RWPE2 (cell line): ENCODE data around the gene LRGUK.
A peak's percentile ranks its signal among the peaks of the same experiment; 100 is the strongest.

Experiments used
- ATAC-seq: fragments of 200-7000 bp; cut with Tn5 transposase; 3 replicates; pipeline ENCODE4 v1.9.1; 2021; ENCODE audit warnings: low read depth
- DNase-seq: peaks from one replicate; pipeline ENCODE4 v3.0.0-alpha.2; 2020; ENCODE audit warnings: low spot score
- H3K27ac ChIP-seq: fragments of 450-650 bp; 2 replicates; pipeline ENCODE4 v1.5.1; 2017; ENCODE audit warnings: mild to moderate bottlenecking; ENCODE audit not compliant: poor library complexity, severe bottlenecking
- H3K27me3 ChIP-seq: fragments of 250-450 bp; sonication (Bioruptor Pico); 2 replicates; pipeline ENCODE4 v1.5.1; 2021; ENCODE audit warnings: mild to moderate bottlenecking, moderate library complexity; ENCODE audit not compliant: insufficient read depth, poor library complexity, severe bottlenecking
- H3K36me3 ChIP-seq: fragments of 250-450 bp; sonication (Bioruptor Pico); 2 replicates; pipeline ENCODE4 v1.5.1; 2020; ENCODE audit warnings: low read depth, mild to moderate bottlenecking, moderate library complexity
- H3K4me1 ChIP-seq: fragments of 250-450 bp; sonication (Bioruptor Pico); 2 replicates; pipeline ENCODE4 v1.5.1; 2021; ENCODE audit warnings: mild to moderate bottlenecking, moderate library complexity; ENCODE audit not compliant: insufficient read depth, poor library complexity, severe bottlenecking
- H3K4me3 ChIP-seq: fragments of 250-450 bp; sonication (Bioruptor Pico); 2 replicates; pipeline ENCODE4 v1.5.1; 2021; ENCODE audit warnings: mild to moderate bottlenecking, moderate library complexity; ENCODE audit not compliant: severe bottlenecking
- H3K9me3 ChIP-seq: fragments of 250-450 bp; sonication (Bioruptor Pico); 2 replicates; pipeline ENCODE4 v1.5.1; 2021; ENCODE audit warnings: mild to moderate bottlenecking, moderate library complexity; ENCODE audit not compliant: severe bottlenecking
- CTCF ChIP-seq: fragments of 450-650 bp; IDR thresholded peaks from one replicate; pipeline ENCODE4 v1.5.1; 2017; ENCODE audit warnings: mild to moderate bottlenecking, moderate library complexity; ENCODE audit not compliant: poor library complexity, severe bottlenecking

LRGUK gene

GRCh38 chr7:134179036-134180011 is 52.2 kb downstream of the LRGUK start:
- ATAC-seq (no peak), DNase-seq (no peak)
- Histone ChIP-seq H3K4me3 (no peak overlapping the region), H3K4me1 (peaks cover 11% of the 10 kb centered on the region), H3K27me3 (no peaks in the 10 kb centered on the region), H3K27ac (no peak overlapping the region), H3K36me3 (no peaks in the 10 kb centered on the region), H3K9me3 (no peaks in the 10 kb centered on the region)
- TF ChIP-seq CTCF: no peak

GRCh38 chr7:134180376-134180775 is 53.2 kb downstream of the LRGUK start:
- no peak for ATAC-seq
- H3K36me3 ChIP-seq: no peaks in the 10 kb centered on the region

GRCh38 chr7:134182078-134182477 is 54.9 kb downstream of the LRGUK start:
- H3K27me3 ChIP-seq: no peaks in the 10 kb centered on the region
- H3K4me3 ChIP-seq: no peak overlapping the region
- TF ChIP-seq CTCF: no peak
- H3K36me3 ChIP-seq: no peaks in the 10 kb centered on the region
- ATAC-seq (0 out of 3 replicates have a peak, but pooled peaks have one; percentile 33), DNase-seq (no peak)
- H3K9me3 ChIP-seq: no peaks in the 10 kb centered on the region
- H3K4me1 ChIP-seq: peaks cover 8% of the 10 kb centered on the region
- no peak overlapping the region for H3K27ac ChIP-seq

More at GRCh38 chr7:134180376-134180775, 53.2 kb downstream of the LRGUK start:
- DNase-seq: no peak
- no peaks in the 10 kb centered on the region for H3K27me3 ChIP-seq
- H3K4me3 ChIP-seq: no peak overlapping the region
- peaks cover 8% of the 10 kb centered on the region for H3K4me1 ChIP-seq
- H3K9me3 ChIP-seq: no peaks in the 10 kb centered on the region
- TF ChIP-seq CTCF: no peak
- no peak overlapping the region for H3K27ac ChIP-seq

GRCh38 chr7:134184767-134185166 is 57.6 kb downstream of the LRGUK start:
- no peak overlapping the region for H3K27ac ChIP-seq
- no peak for DNase-seq
- peak; percentile 90 for ATAC-seq
- H3K4me3 ChIP-seq: no peak overlapping the region
- no peaks in the 10 kb centered on the region for H3K27me3 ChIP-seq
- no peak for TF ChIP-seq CTCF
- no peaks in the 10 kb centered on the region for H3K9me3 ChIP-seq
- H3K36me3 ChIP-seq: no peaks in the 10 kb centered on the region
- H3K4me1 ChIP-seq: peaks cover 8% of the 10 kb centered on the region

GRCh38 chr7:134186027-134186426 is 58.9 kb downstream of the LRGUK start:
- DNase-seq (no peak), ATAC-seq (peak; percentile 38; the same call in 1 of the 3 replicates)
- H3K9me3 ChIP-seq: no peaks in the 10 kb centered on the region
- peaks cover 8% of the 10 kb centered on the region for H3K4me1 ChIP-seq
- no peak overlapping the region for H3K27ac ChIP-seq
- no peak overlapping the region for H3K4me3 ChIP-seq
- H3K36me3 ChIP-seq: no peaks in the 10 kb centered on the region
- no peak for TF ChIP-seq CTCF
- H3K27me3 ChIP-seq: no peaks in the 10 kb centered on the region
